NT2/D1 (cell line): Measurements from ENCODE around the gene AQP2.

Experiments
- DNase-seq: peaks from one replicate; pipeline ENCODE4 v3.0.0-alpha.2; 2011; ENCODE audit warnings: low read depth, low spot score
- H3K27me3 ChIP-seq: 2 replicates; pipeline ENCODE4 v1.6.0; 2011; ENCODE audit warnings: mild to moderate bottlenecking; ENCODE audit not compliant: insufficient read length, insufficient read depth
- H3K36me3 ChIP-seq: 2 replicates; pipeline ENCODE4 v1.6.1; 2011; ENCODE audit warnings: mild to moderate bottlenecking, low read length, mixed read lengths; ENCODE audit not compliant: insufficient read depth, insufficient read length
- H3K4me1 ChIP-seq: 2 replicates; pipeline ENCODE4 v1.5.1; 2011; ENCODE audit not compliant: insufficient read depth, insufficient read length
- H3K4me3 ChIP-seq: 2 replicates; pipeline ENCODE4 v1.5.1; 2011; ENCODE audit warnings: low read depth; ENCODE audit not compliant: insufficient read length
- H3K9ac ChIP-seq: 2 replicates; pipeline ENCODE4 v1.6.0; 2011; ENCODE audit warnings: low read depth; ENCODE audit not compliant: insufficient read length
- H3K9me3 ChIP-seq: 2 replicates; pipeline ENCODE4 v1.5.1; 2011; ENCODE audit warnings: mild to moderate bottlenecking, low read length; ENCODE audit not compliant: insufficient read depth
- SUZ12 ChIP-seq: IDR thresholded peaks from 2 replicates; pipeline ENCODE4 v1.6.1; 2011; ENCODE audit not compliant: insufficient read length, insufficient read depth; ENCODE audit errors: extremely low read depth
- YY1 ChIP-seq: IDR thresholded peaks from 2 replicates; pipeline ENCODE4 v1.6.1; 2011; ENCODE audit not compliant: insufficient read length, insufficient read depth
- ZNF274 ChIP-seq: IDR thresholded peaks from 2 replicates; pipeline ENCODE4 v1.6.1; 2011; ENCODE audit warnings: mild to moderate bottlenecking, low read depth, low read length

AQP2 gene

DNA sequence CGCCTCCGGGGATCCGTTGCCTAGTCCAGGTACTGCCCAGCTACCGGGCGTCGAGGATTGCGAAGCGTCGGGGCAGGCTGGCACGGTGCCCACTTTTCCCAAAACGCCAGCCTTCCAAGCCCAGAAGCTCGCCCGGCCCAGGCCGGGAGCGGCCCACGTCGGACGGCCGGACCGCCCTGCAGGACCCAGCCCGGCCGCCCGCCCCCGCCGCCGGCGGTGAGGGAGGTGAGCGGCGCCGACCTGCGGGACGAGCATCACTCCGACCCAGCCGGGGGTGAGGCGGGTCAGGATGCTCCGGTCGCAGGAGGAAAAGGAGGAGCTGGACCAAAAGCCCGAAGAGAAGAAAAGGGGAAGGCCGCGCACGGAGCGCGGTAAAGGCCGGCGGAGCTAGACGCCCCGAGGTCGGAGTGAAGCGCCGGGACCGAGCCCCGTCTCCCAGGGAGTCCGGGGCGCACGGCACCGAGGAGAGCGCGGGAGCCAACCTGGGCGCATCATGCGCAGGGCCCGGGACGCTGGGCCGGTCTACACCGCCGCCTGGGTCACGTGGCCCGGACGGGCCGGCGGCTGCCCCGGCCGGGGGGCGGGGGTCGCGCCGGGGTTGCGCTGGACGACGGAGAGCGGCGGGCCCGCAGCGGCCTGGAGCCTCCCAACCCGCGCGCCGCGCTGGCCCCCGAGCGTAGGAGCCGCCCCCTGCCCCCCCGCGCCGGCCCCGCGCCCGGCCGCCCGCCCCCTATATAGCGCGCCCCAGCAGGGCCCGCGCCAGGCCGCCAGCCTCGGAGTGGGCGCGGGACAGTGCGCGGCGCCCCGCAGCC lies 10.8 kb downstream of the AQP2 start, which contains the start of gene AQP5:
TSS of gene AQP5 (plus strand) at position 762 of the 812 bp plus-strand sequence. CDS start 146 bp downstream, outside the sequence.
- H3K27me3 ChIP-seq, result peaks cover 79% of the 10 kb centered on the region
- peak within 1 kb of the TSS; percentile 57 for H3K9ac ChIP-seq
- DNase-seq, result no peak
- H3K9me3 ChIP-seq, result no peaks in the 10 kb centered on the region
- peak within 1 kb of the TSS; percentile 36 for H3K4me3 ChIP-seq
- no peaks in the 10 kb centered on the region for H3K36me3 ChIP-seq
- TF ChIP-seq YY1, result no peak
- no peak for TF ChIP-seq ZNF274
- TF ChIP-seq SUZ12, result peak; percentile 96
- H3K4me1 ChIP-seq, result peaks cover 8% of the 10 kb centered on the region

DNA sequence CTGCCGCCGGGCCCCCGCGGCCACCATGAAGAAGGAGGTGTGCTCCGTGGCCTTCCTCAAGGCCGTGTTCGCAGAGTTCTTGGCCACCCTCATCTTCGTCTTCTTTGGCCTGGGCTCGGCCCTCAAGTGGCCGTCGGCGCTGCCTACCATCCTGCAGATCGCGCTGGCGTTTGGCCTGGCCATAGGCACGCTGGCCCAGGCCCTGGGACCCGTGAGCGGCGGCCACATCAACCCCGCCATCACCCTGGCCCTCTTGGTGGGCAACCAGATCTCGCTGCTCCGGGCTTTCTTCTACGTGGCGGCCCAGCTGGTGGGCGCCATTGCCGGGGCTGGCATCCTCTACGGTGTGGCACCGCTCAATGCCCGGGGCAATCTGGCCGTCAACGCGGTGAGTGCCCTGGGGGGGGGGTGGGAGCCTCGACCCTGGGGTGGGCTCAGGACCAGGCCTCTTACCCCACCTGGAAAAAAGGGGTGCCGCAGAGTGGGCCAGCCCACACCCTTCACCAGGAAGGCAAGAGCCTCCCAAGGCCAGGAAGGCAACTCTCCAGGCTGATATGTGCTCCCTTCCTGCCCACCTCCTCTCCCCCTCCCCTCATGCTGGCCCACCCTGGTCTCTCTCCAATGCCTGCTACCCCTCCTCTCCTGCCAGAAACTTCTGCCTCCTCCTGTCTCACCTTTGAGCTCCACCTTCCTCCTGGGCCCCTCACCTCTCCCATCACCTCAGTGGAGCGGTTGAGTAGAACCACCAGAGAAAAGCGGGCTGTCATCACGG lies 11.6 kb downstream of the AQP2 start:
- Histone ChIP-seq H3K9me3 (no peaks in the 10 kb centered on the region), H3K9ac (peak overlapping the region; percentile 32), H3K4me3 (no peak overlapping the region), H3K4me1 (peaks cover 14% of the 10 kb centered on the region), H3K36me3 (no peaks in the 10 kb centered on the region), H3K27me3 (peaks cover 77% of the 10 kb centered on the region)
- no peak for TF ChIP-seq SUZ12
- TF ChIP-seq YY1, result no peak
- no peak for TF ChIP-seq ZNF274
- DNase-seq, result no peak

DNA sequence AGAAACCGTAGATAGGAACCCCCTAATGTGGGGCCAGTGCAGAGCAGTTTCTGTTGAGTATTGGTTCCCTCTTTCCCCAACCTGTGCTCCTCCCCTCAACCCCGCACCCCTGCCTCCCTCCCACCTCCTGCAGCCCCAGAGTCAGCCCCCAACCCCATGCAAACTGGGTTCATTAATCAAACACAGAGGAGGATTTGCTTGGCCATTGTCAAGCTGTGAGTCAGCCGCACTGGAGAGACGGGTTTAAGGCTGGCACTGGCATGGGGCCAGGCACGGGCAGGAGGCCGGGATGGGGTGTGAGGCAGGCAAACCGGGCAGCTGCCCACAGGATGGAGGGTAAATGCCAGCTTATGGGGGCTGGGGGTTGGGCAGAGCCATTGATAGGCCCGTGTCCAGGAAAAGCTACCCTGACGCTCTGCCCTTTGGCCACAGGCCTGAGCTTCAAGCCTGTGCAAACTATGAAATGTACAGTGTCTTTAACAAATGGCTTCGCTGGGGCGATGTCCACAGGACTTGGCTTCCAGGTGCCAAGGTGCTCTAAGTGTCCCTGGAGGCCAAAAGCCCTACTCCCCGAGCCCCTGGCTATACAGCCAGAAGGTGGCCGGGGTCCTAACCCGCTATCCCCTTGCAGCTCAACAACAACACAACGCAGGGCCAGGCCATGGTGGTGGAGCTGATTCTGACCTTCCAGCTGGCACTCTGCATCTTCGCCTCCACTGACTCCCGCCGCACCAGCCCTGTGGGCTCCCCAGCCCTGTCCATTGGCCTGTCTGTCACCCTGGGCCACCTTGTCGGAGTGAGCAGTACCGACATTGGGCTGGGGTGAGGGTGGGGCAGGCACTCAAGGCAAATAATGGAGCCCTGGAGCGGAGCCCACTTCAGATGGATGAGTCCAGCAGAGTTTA lies 12.6 kb downstream of the AQP2 start:
- no peak for DNase-seq
- Histone ChIP-seq H3K4me3 (no peak overlapping the region), H3K27me3 (peaks cover 74% of the 10 kb centered on the region), H3K4me1 (peaks cover 20% of the 10 kb centered on the region), H3K36me3 (no peaks in the 10 kb centered on the region), H3K9ac (no peak overlapping the region), H3K9me3 (no peaks in the 10 kb centered on the region)
- TF ChIP-seq SUZ12 (no peak), YY1 (no peak), ZNF274 (no peak)

DNA sequence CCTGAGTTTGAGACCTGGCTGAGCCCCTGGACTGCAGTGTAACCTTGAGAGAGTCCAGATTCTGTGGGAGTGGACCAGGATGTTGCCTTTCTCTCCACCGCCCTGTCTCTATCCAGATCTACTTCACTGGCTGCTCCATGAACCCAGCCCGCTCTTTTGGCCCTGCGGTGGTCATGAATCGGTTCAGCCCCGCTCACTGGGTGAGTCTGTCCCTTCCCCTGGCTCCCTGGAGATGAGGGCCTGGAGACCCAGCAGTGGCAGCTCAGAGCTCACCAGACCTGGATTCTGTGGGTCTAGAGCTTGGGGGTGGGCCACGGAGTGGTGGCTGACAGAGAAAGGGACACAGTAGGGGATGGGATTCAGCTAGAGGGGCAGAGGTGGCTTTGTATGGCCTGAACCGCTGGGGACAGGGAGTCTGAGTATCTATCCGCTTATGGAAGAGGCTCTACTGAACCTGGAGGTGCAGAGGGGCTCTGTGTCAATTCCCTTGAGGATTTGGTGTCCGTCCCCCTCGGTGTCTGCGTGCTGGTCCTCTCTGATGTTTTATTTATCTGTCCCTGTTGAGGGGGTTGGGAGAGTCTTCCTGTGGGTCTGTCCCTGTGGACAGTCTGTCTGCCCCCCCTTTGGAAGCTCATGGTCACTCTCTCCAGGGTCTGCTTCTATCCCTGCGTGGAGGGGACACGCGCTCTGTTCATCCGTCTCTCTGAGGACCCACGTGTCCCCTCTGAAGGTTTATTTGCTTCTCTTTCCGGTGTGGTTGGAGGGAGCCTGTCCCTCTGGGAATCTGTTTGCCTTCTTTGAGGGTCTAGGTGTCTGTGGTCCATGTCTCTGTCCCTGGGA lies 13.7 kb downstream of the AQP2 start:
- no peak for DNase-seq
- no peaks in the 10 kb centered on the region for H3K9me3 ChIP-seq
- H3K9ac ChIP-seq, result no peak overlapping the region
- TF ChIP-seq SUZ12 (no peak), YY1 (no peak), ZNF274 (no peak)
- no peak overlapping the region for H3K4me3 ChIP-seq
- H3K27me3 ChIP-seq, result peaks cover 74% of the 10 kb centered on the region
- no peaks in the 10 kb centered on the region for H3K36me3 ChIP-seq
- peaks cover 23% of the 10 kb centered on the region for H3K4me1 ChIP-seq

DNA sequence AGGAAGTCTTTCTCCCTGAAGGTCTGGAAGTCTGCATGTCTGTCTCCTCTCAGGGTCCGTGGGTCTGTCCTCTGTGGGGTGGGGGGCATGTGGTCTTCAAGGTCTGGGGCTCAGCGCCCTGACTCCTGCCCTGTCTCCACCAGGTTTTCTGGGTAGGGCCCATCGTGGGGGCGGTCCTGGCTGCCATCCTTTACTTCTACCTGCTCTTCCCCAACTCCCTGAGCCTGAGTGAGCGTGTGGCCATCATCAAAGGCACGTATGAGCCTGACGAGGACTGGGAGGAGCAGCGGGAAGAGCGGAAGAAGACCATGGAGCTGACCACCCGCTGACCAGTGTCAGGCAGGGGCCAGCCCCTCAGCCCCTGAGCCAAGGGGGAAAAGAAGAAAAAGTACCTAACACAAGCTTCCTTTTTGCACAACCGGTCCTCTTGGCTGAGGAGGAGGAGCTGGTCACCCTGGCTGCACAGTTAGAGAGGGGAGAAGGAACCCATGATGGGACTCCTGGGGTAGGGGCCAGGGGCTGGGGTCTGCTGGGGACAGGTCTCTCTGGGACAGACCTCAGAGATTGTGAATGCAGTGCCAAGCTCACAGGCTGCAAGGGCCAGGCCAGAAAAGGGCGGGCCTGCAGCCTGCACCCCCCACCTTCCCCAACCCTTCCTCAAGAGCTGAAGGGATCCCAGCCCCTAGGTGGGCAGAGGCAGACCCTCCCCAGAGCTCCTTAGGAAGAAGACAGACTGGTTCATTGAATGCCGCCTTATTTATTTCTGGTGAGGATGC lies 14.5 kb downstream of the AQP2 start:
- Histone ChIP-seq H3K4me3 (no peak overlapping the region), H3K4me1 (peaks cover 19% of the 10 kb centered on the region), H3K9me3 (no peaks in the 10 kb centered on the region), H3K36me3 (no peaks in the 10 kb centered on the region), H3K9ac (no peak overlapping the region), H3K27me3 (peaks cover 74% of the 10 kb centered on the region)
- DNase-seq, result no peak
- TF ChIP-seq YY1 (no peak), ZNF274 (no peak), SUZ12 (no peak)
